AG10803 (cell line): ENCODE measurements around the gene NARF.
"Not testable (repeated sequence)": the region's sequence is repeated elsewhere in the genome, so short reads cannot be mapped to it uniquely, and the experiment has no call there.

Source experiments
- DNase-seq: peaks from one replicate; pipeline ENCODE4 v3.0.0; 2010; ENCODE audit warnings: low read depth
- H3K4me3 ChIP-seq: 2 replicates; pipeline ENCODE4 v1.5.1; 2011; ENCODE audit warnings: mild to moderate bottlenecking, low read length, control low read depth
- TF ChIP-seq, protein P1 (sequence below): conservative IDR thresholded peaks from 2 replicates; pipeline ENCODE4 v1.5.1; 2011; ENCODE audit warnings: mild to moderate bottlenecking, low read length, control low read depth, inconsistent platforms

The NARF gene

DNA sequence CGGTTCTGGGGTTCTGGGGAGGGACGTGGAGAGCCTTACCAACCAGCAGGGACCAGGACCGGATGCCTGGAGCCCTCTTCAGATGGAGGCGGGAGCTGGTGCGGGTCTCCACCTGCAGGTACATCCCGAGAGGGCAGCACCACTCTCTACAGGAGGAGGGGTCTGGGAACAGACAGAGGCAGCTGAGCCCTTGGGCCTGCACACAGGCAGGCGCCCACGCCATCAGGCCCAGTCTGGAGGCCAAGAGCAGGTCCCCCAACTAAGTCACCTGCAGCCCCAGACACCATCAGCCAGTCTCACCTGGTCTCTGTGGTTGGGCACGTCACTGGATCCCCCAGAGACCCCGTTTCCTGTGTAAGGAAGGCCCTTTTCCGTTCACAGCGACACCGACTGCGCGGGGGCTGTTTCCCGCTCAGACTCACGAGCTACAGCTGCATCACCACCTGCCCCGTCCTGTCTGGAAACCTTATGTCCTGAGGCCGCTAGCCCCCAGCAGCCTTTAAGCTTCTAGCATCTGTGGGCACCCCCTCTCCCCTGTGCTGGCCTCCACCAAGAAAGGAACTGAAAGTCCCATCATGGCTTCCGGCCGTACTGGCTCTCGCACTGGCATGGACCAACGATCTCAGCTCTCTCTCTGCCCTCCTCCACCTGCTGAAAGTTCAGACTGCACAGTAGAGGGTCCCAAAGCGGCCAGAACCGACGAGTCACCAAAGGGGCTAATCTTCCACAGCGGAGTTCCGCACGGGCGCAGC is 9.2 kb upstream of the NARF start:
- TF ChIP-seq, protein P1, sequence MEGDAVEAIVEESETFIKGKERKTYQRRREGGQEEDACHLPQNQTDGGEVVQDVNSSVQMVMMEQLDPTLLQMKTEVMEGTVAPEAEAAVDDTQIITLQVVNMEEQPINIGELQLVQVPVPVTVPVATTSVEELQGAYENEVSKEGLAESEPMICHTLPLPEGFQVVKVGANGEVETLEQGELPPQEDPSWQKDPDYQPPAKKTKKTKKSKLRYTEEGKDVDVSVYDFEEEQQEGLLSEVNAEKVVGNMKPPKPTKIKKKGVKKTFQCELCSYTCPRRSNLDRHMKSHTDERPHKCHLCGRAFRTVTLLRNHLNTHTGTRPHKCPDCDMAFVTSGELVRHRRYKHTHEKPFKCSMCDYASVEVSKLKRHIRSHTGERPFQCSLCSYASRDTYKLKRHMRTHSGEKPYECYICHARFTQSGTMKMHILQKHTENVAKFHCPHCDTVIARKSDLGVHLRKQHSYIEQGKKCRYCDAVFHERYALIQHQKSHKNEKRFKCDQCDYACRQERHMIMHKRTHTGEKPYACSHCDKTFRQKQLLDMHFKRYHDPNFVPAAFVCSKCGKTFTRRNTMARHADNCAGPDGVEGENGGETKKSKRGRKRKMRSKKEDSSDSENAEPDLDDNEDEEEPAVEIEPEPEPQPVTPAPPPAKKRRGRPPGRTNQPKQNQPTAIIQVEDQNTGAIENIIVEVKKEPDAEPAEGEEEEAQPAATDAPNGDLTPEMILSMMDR: no peak
- no peak for DNase-seq
- H3K4me3 ChIP-seq: peak overlapping the region; percentile 85

- DNase-seq: no peak
- TF ChIP-seq, protein P1: no peak
- peak overlapping the region; percentile 85 for H3K4me3 ChIP-seq
These were observed 8.6 kb upstream of the NARF start for GRCh38 chr17:82449883-82450356.

DNA sequence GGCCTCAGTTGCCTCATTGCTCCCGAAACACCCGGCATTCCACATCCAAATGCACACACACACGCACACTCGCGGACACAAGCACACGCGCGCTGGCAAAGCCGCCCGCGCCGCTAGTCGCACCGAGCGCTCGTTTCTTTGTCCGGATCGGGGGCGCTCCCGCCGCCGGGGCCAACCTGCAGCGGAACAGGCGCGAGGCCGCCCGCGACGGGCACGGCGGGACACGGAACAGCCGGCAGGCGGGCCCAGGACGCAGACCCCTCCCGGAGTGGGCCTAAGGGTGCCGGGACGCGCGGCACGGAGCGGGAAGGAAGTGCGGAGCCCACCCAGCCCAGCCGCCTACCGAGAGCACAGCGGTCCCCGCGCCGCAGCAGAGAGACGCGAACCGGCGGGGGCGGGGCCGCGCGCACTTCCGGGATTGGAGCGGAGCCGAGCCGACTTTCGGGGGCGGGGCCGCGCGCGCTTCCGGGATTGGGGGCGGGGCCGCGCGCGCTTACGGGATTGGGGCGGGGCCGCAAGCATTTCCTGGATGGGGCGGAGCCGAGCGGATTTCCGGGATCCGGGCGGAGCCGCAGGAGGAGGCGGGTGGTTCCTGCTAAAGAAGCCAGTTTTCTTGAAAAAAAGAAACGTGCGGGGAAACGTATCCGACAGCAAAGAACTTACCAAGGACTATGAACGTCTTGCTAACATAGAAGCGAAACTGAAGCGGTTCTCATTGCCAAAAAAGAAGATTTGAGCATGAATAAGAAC is 8.0 kb upstream of the NARF start, which contains the start of gene CYBC1:
TSS of gene CYBC1 (minus strand) at position 396 of the 750 bp plus-strand sequence. CDS start 1,498 bp downstream, outside the sequence.
- peak; percentile 94 for DNase-seq
- peak within 1 kb of the TSS; percentile 85 for H3K4me3 ChIP-seq
- TF ChIP-seq, protein P1: no peak

DNA sequence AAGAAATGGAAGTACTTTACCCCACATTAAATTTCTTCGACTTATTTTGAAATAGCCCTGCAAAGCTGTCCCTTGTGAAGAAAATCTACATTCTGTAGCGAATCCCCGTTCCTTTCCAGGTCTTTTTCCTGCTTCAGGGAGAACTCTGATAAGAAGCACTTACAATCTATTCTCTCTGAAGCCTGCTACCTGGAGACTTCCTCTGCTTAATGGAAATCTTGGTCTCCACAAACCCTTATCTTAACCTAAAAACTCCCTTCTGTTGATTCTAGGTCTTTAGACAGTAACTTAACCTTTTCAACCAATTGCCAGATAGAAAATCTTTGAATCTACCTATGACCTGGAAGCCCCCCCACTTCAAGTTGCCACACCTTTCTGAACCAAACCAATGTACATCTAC is 6.4 kb upstream of the NARF start:
- no peak for DNase-seq
- no peak overlapping the region for H3K4me3 ChIP-seq
- TF ChIP-seq, protein P1: no peak

- H3K4me3 ChIP-seq: not testable (repeated sequence)
These were observed 5.4 kb upstream of the NARF start for GRCh38 chr17:82453151-82453550.

GRCh38 chr17:82453706-82454105 is 4.8 kb upstream of the NARF start:
- not testable (repeated sequence) for DNase-seq, H3K4me3 ChIP-seq

More at GRCh38 chr17:82453151-82453550, 5.4 kb upstream of the NARF start:
- not testable (repeated sequence) for DNase-seq

GRCh38 chr17:82457073-82457928 is 1.2 kb upstream of the NARF start:
- TF ChIP-seq, protein P1: no peak
- peak overlapping the region; percentile 64 for H3K4me3 ChIP-seq
- no peak for DNase-seq

GRCh38 chr17:82457929-82458178 is 687 bp upstream of the NARF start:
- TF ChIP-seq, protein P1: no peak
- DNase-seq: no peak

More at GRCh38 chr17:82457929-82458178, 687 bp upstream of the NARF start:
- peak overlapping the region; percentile 64 for H3K4me3 ChIP-seq
